Transverse colon (tissue), 4 donors: ENCODE measurements around the gene FRS3.
A peak's percentile ranks its signal among the peaks of the same experiment; 100 is the strongest.

ENCODE experiments used
- CTCF ChIP-seq, 5 experiments: fragments of 200-600 bp in 3 of 5; fragments of 450-650 bp in 2 of 5; sonication (generic) in 3 of 5; IDR thresholded peaks; 1 replicate in 2 of 5; 2 replicates in 3 of 5; pipeline ENCODE4 v1.5.1; 2016 to 2017; ENCODE audit warnings: antibody characterized with exemption in 5 of 5, inconsistent platforms in 3 of 5, mild to moderate bottlenecking in 2 of 5, moderate library complexity in 1 of 5
- EP300 ChIP-seq: sonication (generic); formaldehyde crosslinking; IDR thresholded peaks from one replicate; pipeline ENCODE4 v1.6.1; 2017; ENCODE audit warnings: antibody characterized with exemption, low read depth
- POLR2A ChIP-seq: fragments of 450-650 bp; IDR thresholded peaks from one replicate; pipeline ENCODE4 v1.6.1; 2016; ENCODE audit warnings: antibody characterized with exemption, mild to moderate bottlenecking, moderate library complexity
- POLR2AphosphoS5 ChIP-seq, 3 donors: sonication (generic); formaldehyde crosslinking; IDR thresholded peaks; one replicate each; pipeline ENCODE4 v1.6.1; 2016; ENCODE audit warnings: antibody characterized with exemption in 3 of 3

GRCh38 chr6:41741625-41742490 lies 37.8 kb downstream of the FRS3 start:
- TF ChIP-seq CTCF (IDR thresholded peaks at IDR 0.05) (no peak), POLR2A (peak; percentile 12), EP300 (no peak), POLR2AphosphoS5 (IDR thresholded peaks at IDR 0.05) (peak in 2 of 3 donors; percentile 8 to 37)
